ENCODE measurements around the gene SOS2.

SOS2 gene

GRCh38 chr14:50093496-50093895 lies 137.9 kb downstream of the SOS2 start:
- Histone ChIP-seq H3K36me3 (ENCODE audit: insufficient read depth) (no peaks in the 10 kb centered on the region), H2AFZ (ENCODE audit: low read depth) (no peak overlapping the region), H4K20me1 (ENCODE audit: insufficient read depth) (no peaks in the 10 kb centered on the region), H3K4me3 (IDR thresholded peaks at IDR 0.05; ENCODE audit: insufficient read depth, low read depth, low read length) (no peak overlapping the region), H3K79me2 (ENCODE audit: insufficient read depth, low read depth) (no peaks in the 10 kb centered on the region), H3K27ac (no peak overlapping the region), H3K9ac (no peak overlapping the region), H3K4me1 (ENCODE audit: low read depth, poor library complexity, severe bottlenecking) (peaks cover 36% of the 10 kb centered on the region), H3K4me2 (no peak overlapping the region), H3K27me3 (ENCODE audit: insufficient read depth, low read depth) (no peaks in the 10 kb centered on the region)
- no peak for TF ChIP-seq CTCF (conservative IDR thresholded peaks at IDR 0.05; ENCODE audit: low read depth, low read length)

- no peak for TF ChIP-seq CTCF (conservative IDR thresholded peaks at IDR 0.05; ENCODE audit: low read depth, low read length)
- H3K4me2 ChIP-seq, result no peak overlapping the region
- H3K27ac ChIP-seq, result no peak overlapping the region
- no peaks in the 10 kb centered on the region for H3K79me2 ChIP-seq (ENCODE audit: insufficient read depth, low read depth)
- peaks cover 50% of the 10 kb centered on the region for H3K4me1 ChIP-seq (ENCODE audit: low read depth, poor library complexity, severe bottlenecking)
- no peaks in the 10 kb centered on the region for H3K27me3 ChIP-seq (ENCODE audit: insufficient read depth, low read depth)
- H3K36me3 ChIP-seq (ENCODE audit: insufficient read depth), result no peaks in the 10 kb centered on the region
- no peak overlapping the region for H3K4me3 ChIP-seq (IDR thresholded peaks at IDR 0.05; ENCODE audit: insufficient read depth, low read depth, low read length)
- H4K20me1 ChIP-seq (ENCODE audit: insufficient read depth), result no peaks in the 10 kb centered on the region
- H2AFZ ChIP-seq (ENCODE audit: low read depth), result no peak overlapping the region
- H3K9ac ChIP-seq, result no peak overlapping the region
Observed at GRCh38 chr14:50092006-50092555, 139.3 kb downstream of the SOS2 start.

- TF ChIP-seq CTCF (conservative IDR thresholded peaks at IDR 0.05; ENCODE audit: low read depth, low read length), result no peak
- H3K36me3 ChIP-seq (ENCODE audit: insufficient read depth), result no peaks in the 10 kb centered on the region
- H3K4me3 ChIP-seq (IDR thresholded peaks at IDR 0.05; ENCODE audit: insufficient read depth, low read depth, low read length), result no peak overlapping the region
- H3K4me2 ChIP-seq, result no peak overlapping the region
- H2AFZ ChIP-seq (ENCODE audit: low read depth), result no peak overlapping the region
- no peak overlapping the region for H3K27ac ChIP-seq
- H3K9ac ChIP-seq, result no peak overlapping the region
- no peaks in the 10 kb centered on the region for H3K27me3 ChIP-seq (ENCODE audit: insufficient read depth, low read depth)
- H3K79me2 ChIP-seq (ENCODE audit: insufficient read depth, low read depth), result no peaks in the 10 kb centered on the region
- H3K4me1 ChIP-seq (ENCODE audit: low read depth, poor library complexity, severe bottlenecking), result peaks cover 56% of the 10 kb centered on the region
- no peaks in the 10 kb centered on the region for H4K20me1 ChIP-seq (ENCODE audit: insufficient read depth)
Observed at GRCh38 chr14:50091240-50091913, 140.0 kb downstream of the SOS2 start.

GRCh38 chr14:50089208-50089607 lies 142.2 kb downstream of the SOS2 start:
- no peak overlapping the region for H3K27ac ChIP-seq
- no peak overlapping the region for H2AFZ ChIP-seq (ENCODE audit: low read depth)
- H3K27me3 ChIP-seq (ENCODE audit: insufficient read depth, low read depth), result no peaks in the 10 kb centered on the region
- H3K4me2 ChIP-seq, result no peak overlapping the region
- H3K79me2 ChIP-seq (ENCODE audit: insufficient read depth, low read depth), result no peaks in the 10 kb centered on the region
- no peak overlapping the region for H3K9ac ChIP-seq
- H3K4me1 ChIP-seq (ENCODE audit: low read depth, poor library complexity, severe bottlenecking), result peaks cover 67% of the 10 kb centered on the region
- no peaks in the 10 kb centered on the region for H3K36me3 ChIP-seq (ENCODE audit: insufficient read depth)
- no peak for TF ChIP-seq CTCF (conservative IDR thresholded peaks at IDR 0.05; ENCODE audit: low read depth, low read length)
- H3K4me3 ChIP-seq (IDR thresholded peaks at IDR 0.05; ENCODE audit: insufficient read depth, low read depth, low read length), result no peak overlapping the region
- H4K20me1 ChIP-seq (ENCODE audit: insufficient read depth), result no peaks in the 10 kb centered on the region
